WI38 (cell line): ENCODE results near the gene TOP2B.

Experiments used
- H3K4me3 ChIP-seq: 2 replicates; pipeline ENCODE4 v1.5.1; 2011; ENCODE audit warnings: low read depth, mild to moderate bottlenecking, control low read depth, low read length
- CTCF ChIP-seq: IDR thresholded peaks from 2 replicates; pipeline ENCODE4 v1.5.1; 2012; ENCODE audit warnings: low read depth, mild to moderate bottlenecking, control low read depth, low read length

Gene TOP2B

DNA sequence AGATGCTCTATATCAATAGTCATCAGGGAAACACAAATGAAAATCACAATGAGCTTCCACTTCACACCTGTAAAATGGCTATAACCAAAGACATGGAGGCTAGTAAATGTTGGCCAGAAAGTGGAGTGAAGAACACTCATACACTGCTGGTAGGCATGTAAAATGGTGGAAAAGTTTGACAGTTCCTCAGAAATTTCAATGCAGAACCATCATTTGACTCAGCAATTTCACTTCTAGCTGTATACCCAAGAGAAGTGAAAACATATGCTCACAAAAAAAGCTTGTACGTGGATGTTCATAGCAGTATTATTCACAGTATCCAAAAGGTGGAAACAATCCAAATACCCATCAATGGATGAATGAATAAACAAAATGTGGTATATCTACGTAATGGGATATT is 19.2 kb upstream of the TOP2B start:
- no peak overlapping the region for H3K4me3 ChIP-seq
- TF ChIP-seq CTCF, result no peak

DNA sequence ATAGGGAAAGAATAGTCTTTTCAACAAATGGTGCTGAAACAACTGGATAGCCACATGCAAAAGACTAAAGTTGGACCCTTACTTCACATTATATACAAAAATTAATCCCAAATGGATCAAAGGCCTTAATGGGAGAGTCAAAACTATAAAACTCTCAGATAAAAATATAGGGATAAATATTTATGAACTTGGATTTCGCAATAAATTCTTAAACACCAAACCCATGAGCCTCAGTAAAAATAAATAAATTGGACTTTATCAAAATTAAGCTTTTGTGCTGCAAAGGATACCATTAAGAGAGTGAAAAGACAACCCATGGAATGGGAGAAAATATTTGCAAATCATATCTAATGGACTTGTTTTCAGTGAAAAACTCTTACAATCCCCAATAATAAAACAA is 18.7 kb upstream of the TOP2B start:
- no peak for TF ChIP-seq CTCF
- H3K4me3 ChIP-seq, result no peak overlapping the region

DNA sequence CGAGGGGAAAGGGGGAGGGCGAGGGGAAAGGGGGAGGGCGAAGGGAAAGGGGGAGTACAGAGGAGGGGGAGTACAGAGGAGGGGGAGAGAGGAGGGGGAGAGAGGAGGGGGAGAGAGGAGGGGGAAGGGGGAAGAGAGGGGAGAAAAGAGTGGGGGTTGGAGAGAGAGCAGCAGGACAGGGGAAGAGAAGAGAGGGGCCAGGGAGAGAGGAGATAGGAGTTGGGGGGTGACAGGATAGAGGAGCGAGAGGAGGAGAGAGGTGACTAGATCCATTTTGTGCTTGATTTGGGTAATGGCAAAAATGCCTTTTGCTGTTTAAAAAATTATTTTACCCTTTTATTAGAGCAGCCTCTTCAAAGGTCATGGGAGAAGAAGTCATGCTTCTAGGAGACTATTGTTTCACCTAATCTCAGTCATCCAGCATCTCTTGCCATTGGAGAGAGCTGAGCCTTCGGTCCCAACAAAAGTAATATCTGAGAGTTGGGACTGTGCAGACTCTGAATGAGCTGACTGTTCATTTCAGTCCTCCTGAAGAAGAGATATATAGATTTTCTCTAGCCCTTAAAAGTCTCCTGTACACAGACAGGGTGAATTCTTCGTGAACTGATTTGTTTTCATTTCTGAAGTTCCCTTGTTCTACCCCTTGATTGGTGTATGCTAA is 15.1 kb upstream of the TOP2B start:
- TF ChIP-seq CTCF, result no peak
- no peak overlapping the region for H3K4me3 ChIP-seq

DNA sequence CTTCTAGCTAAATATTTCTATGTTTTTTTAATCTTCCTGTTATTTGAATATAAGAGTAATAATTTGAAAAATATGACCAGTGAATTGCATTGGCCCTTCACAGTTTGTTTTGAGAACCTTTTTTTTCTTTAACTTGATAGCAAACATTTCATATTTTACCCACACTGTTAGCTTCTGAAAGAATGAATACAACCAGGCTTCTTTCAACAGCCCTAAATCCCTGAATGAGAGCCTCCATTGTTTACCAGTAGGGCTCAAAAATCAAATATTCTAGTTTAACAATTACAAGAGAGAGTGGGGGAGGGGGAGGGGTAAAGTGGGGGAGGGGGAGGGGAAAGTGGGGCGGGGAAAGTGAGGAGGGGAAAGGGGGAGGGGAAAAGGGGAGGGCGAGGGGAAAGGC is 14.5 kb upstream of the TOP2B start:
- TF ChIP-seq CTCF, result no peak
- H3K4me3 ChIP-seq, result no peak overlapping the region

DNA sequence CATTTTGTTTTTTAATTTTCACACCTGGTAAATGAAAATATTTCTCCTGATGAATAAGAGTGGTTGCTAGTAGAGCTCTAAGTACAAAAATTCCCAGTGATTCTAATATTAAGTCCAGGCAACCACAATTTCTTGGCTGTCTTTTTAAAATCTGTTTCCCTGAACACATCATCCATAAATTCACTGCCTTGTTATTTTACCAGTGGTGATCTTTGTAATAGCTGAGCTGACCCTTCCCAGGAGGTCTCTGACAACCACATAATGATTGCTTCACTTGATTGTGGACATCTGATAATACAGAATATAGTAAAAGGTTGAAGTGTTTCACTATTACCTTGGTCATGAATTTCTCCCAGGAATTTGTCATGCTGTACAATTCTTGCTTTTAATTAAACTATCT is 13.9 kb upstream of the TOP2B start:
- no peak for TF ChIP-seq CTCF
- no peak overlapping the region for H3K4me3 ChIP-seq

GRCh38 chr3:25677121-25677520 is 12.4 kb upstream of the TOP2B start:
- H3K4me3 ChIP-seq, result no peak overlapping the region
- no peak for TF ChIP-seq CTCF

- H3K4me3 ChIP-seq, result no peak overlapping the region
- TF ChIP-seq CTCF, result no peak
Observed at GRCh38 chr3:25674670-25675069, 10.0 kb upstream of the TOP2B start.
